HFFc6 (cell line): ENCODE data around the gene OR13C3. TPM values are rescaled to one million over a fixed set of nuclear protein-coding genes. Genes with fewer than 3 reads are reported as not detected.

Experiments used
- DNase-seq: peaks from one replicate; pipeline ENCODE4 v3.0.0-alpha.2; 2018
- H3K27ac Mint-ChIP-seq: 2 replicates; pipeline ENCODE4 v1.8.0; 2020; ENCODE audit warnings: mild to moderate bottlenecking, mixed read lengths
- H3K27me3 Mint-ChIP-seq: 2 replicates; pipeline ENCODE4 v1.8.0; 2021; ENCODE audit warnings: mild to moderate bottlenecking, moderate library complexity, mixed read lengths; ENCODE audit not compliant: insufficient read depth
- H3K36me3 Mint-ChIP-seq: 2 replicates; pipeline ENCODE4 v1.8.0; 2021; ENCODE audit warnings: low read depth, mixed read lengths
- H3K4me1 Mint-ChIP-seq: 2 replicates; pipeline ENCODE4 v1.8.0; 2020; ENCODE audit warnings: low read depth, mixed read lengths
- H3K4me3 Mint-ChIP-seq: 2 replicates; pipeline ENCODE4 v1.8.0; 2020; ENCODE audit warnings: mild to moderate bottlenecking, moderate library complexity, mixed read lengths
- H3K9me3 Mint-ChIP-seq: 2 replicates; pipeline ENCODE4 v1.8.0; 2020; ENCODE audit warnings: mild to moderate bottlenecking, mixed read lengths
- long read RNA-seq: library from polyadenylated mRNA; unstranded; transcript quantifications from one replicate; pipeline ENCODE4 v2.0.0, GENCODE V29; 2019
- total RNA-seq, 6 experiments: library from RNA; stranded (reverse); fragmentation: NEBNext Ultra II Directional; extraction: Animal tissue kit (Norgen Biotek cat#: 25700); gene quantifications; 2 replicates in 1 of 6; 3 replicates in 5 of 6; pipeline ENCODE4 v1.2.3, GENCODE V29; 2021
- TF ChIP-seq, protein P1 (sequence below): fragments of 200-600 bp; sonication (generic); IDR thresholded peaks from 2 replicates; pipeline ENCODE4 v1.5.0; 2021; ENCODE audit warnings: antibody characterized with exemption, mild to moderate bottlenecking

Gene OR13C3
- not detected for total RNA-seq
- long read RNA-seq = 0 reads

DNA sequence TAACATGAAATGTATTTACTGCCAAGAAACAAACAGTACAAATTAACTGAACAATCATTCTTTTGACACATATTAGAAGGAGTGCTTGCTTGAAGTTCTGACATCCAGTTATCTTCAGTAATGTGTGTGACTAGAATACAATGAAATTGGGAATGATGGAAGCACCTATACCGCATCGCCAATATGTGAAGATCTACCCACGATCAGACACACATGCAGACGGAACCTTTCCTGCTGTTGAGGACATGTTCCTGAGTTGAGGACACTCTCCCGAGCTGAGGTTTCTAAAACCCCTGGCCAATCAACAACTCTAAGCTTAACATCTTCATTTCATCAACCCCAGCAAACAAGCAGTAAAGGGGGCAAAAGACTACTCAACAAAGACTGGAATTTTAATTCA, at the start of gene OR13C3:
Gene OR13C3, minus strand, starts transcription at position 101 of the 400 bp plus-strand sequence. CDS start 133 bp downstream, outside the sequence.
- Mint-ChIP-seq H3K9me3 (peaks cover 24% of the 10 kb centered on the region), H3K4me1 (no peaks in the 10 kb centered on the region), H3K27me3 (no peaks in the 10 kb centered on the region), H3K27ac (no peak within 1 kb of the TSS), H3K4me3 (no peak within 1 kb of the TSS), H3K36me3 (no peaks in the 10 kb centered on the region)
- TF ChIP-seq, protein P1, sequence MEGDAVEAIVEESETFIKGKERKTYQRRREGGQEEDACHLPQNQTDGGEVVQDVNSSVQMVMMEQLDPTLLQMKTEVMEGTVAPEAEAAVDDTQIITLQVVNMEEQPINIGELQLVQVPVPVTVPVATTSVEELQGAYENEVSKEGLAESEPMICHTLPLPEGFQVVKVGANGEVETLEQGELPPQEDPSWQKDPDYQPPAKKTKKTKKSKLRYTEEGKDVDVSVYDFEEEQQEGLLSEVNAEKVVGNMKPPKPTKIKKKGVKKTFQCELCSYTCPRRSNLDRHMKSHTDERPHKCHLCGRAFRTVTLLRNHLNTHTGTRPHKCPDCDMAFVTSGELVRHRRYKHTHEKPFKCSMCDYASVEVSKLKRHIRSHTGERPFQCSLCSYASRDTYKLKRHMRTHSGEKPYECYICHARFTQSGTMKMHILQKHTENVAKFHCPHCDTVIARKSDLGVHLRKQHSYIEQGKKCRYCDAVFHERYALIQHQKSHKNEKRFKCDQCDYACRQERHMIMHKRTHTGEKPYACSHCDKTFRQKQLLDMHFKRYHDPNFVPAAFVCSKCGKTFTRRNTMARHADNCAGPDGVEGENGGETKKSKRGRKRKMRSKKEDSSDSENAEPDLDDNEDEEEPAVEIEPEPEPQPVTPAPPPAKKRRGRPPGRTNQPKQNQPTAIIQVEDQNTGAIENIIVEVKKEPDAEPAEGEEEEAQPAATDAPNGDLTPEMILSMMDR = no peak
- DNase-seq = no peak

DNA sequence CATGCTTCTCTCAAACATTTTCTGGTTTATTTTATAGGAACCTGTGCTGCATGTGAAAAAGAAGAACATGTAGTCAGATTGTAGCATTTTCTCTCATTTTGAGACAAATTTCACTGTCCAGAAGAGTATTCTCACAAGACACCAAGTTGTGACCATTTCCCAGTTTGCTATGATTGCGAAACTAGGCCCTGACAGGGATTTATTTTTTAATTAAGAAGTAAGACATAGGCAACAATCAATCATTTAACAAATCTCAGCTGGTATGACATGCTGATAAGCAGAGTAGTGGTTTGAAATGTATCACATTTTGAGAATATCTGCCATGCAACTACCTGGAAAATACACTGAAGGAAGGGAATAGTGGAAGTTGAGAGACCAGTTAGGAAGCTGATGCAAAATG, 43.9 kb upstream of the OR13C3 start:
- no peak for DNase-seq
- Mint-ChIP-seq H3K9me3 (peaks cover 4% of the 10 kb centered on the region; the same call in 1 of the 2 replicates), H3K4me3 (no peak overlapping the region), H3K4me1 (no peaks in the 10 kb centered on the region), H3K27ac (no peak overlapping the region), H3K36me3 (no peaks in the 10 kb centered on the region), H3K27me3 (no peaks in the 10 kb centered on the region)
- TF ChIP-seq, protein P1 = no peak

DNA sequence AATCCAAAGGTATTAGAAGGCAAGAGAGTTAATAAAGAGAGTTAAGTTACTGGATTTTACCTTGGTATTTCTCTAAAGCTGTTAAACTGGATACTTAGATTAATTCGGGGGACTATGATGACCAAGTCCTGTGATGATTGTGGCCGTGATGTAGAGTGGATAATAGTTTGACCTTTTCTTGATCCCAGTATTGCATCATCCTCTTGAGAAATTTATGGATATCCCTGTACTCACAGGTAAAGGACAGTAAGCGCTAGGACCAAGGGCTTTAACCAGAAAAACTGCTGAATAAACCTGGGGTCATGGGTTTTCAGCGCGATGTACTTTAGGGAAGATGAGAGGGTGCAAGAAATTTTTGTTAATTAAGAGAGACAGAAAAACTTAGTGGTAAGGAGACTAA, 40.6 kb upstream of the OR13C3 start:
- H3K4me3 Mint-ChIP-seq = no peak overlapping the region
- H3K36me3 Mint-ChIP-seq = no peaks in the 10 kb centered on the region
- DNase-seq = no peak
- H3K27ac Mint-ChIP-seq = no peak overlapping the region
- peaks cover 20% of the 10 kb centered on the region for H3K9me3 Mint-ChIP-seq
- no peaks in the 10 kb centered on the region for H3K27me3 Mint-ChIP-seq
- H3K4me1 Mint-ChIP-seq = no peaks in the 10 kb centered on the region
- TF ChIP-seq, protein P1 = no peak

GRCh38 chr9:104575456-104575855, 38.8 kb upstream of the OR13C3 start:
- H3K27me3 Mint-ChIP-seq = no peaks in the 10 kb centered on the region
- TF ChIP-seq, protein P1 = no peak
- DNase-seq = no peak
- peaks cover 27% of the 10 kb centered on the region for H3K9me3 Mint-ChIP-seq
- H3K27ac Mint-ChIP-seq = no peak overlapping the region
- no peak overlapping the region for H3K4me3 Mint-ChIP-seq
- no peaks in the 10 kb centered on the region for H3K4me1 Mint-ChIP-seq
- H3K36me3 Mint-ChIP-seq = no peaks in the 10 kb centered on the region

DNA sequence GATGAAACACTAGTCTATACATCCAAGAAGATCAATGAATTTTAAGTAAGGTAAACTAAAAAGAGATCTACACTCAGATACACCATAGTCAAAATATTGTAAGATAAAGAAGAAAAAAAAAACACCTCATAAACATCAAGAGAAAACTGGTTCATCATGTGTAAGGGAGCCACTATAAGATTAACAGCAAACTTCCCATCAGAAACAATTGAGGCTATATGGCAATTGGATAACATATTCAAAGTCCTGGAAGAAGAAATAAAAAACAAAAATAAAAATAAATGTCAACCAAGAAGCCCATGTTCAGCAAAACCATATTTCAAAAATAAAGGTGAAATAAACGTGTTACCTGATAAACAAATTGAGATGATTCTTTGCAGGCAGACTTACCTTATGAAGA, 36.0 kb upstream of the OR13C3 start:
- Mint-ChIP-seq H3K4me1 (no peaks in the 10 kb centered on the region), H3K27ac (no peak overlapping the region), H3K36me3 (no peaks in the 10 kb centered on the region), H3K27me3 (no peaks in the 10 kb centered on the region), H3K9me3 (peaks cover 43% of the 10 kb centered on the region), H3K4me3 (no peak overlapping the region)
- DNase-seq = no peak
- TF ChIP-seq, protein P1 = no peak

DNA sequence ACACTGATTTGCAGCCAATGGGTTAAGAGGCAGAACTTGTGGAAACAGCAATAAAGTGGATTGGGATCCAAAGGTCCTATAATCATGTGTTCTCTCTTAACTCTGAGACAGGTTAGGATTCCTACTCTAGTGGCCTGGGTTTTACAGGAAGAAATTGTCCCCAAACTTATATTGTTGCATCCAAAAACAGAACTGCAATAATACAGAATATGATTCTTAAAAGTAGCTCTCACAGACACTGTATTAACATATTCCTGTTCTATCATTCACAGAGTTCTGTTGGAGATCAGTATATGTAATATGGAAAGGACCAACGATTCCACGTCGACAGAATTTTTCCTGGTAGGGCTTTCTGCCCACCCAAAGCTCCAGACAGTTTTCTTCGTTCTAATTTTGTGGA, 32.2 kb upstream of the OR13C3 start, which contains the start of gene OR13C8:
Gene OR13C8, plus strand, starts transcription at position 301 of the 400 bp plus-strand sequence. Its CDS starts 0 bp downstream, at position 301.
- TF ChIP-seq, protein P1 = no peak
- Mint-ChIP-seq H3K27me3 (no peaks in the 10 kb centered on the region), H3K36me3 (no peaks in the 10 kb centered on the region), H3K27ac (no peak within 1 kb of the TSS), H3K9me3 (peaks cover 40% of the 10 kb centered on the region), H3K4me3 (no peak within 1 kb of the TSS), H3K4me1 (no peaks in the 10 kb centered on the region)
- no peak for DNase-seq
